Measurements from ENCODE around the gene LDB2.

LDB2 gene

DNA sequence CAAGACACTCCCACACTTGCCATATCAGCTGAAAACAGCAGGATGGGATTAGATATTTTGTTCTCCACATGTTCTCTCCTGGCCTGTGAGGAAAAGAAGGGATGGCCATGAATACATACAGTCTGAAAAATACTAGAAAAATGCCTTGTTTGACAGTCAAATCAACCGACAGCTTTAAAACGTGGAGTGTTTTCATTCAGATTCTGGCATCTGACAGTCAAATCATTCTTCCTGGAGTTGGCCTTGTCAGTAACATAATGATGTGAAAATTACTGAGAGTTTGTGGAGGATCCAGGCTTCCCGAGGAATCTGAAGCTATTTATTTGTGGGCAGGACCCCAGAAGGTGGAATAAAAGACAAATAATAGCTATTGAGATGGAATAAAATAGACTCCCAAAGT, 188.2 kb downstream of the LDB2 start:
- no peak overlapping the region for H3K4me3 ChIP-seq
- no peaks in the 10 kb centered on the region for H3K27me3 ChIP-seq
- DNase-seq = no peak
- H3K4me1 ChIP-seq = no peaks in the 10 kb centered on the region
- no peaks in the 10 kb centered on the region for H3K36me3 ChIP-seq
- intact Hi-C loops (cut with DNase I; ENCODE audit: low total_unique reads) = no loop called here
- H3K27ac ChIP-seq = no peak overlapping the region
- TF ChIP-seq, protein P1, sequence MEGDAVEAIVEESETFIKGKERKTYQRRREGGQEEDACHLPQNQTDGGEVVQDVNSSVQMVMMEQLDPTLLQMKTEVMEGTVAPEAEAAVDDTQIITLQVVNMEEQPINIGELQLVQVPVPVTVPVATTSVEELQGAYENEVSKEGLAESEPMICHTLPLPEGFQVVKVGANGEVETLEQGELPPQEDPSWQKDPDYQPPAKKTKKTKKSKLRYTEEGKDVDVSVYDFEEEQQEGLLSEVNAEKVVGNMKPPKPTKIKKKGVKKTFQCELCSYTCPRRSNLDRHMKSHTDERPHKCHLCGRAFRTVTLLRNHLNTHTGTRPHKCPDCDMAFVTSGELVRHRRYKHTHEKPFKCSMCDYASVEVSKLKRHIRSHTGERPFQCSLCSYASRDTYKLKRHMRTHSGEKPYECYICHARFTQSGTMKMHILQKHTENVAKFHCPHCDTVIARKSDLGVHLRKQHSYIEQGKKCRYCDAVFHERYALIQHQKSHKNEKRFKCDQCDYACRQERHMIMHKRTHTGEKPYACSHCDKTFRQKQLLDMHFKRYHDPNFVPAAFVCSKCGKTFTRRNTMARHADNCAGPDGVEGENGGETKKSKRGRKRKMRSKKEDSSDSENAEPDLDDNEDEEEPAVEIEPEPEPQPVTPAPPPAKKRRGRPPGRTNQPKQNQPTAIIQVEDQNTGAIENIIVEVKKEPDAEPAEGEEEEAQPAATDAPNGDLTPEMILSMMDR (IDR thresholded peaks at IDR 0.05) = no peak
- H3K9me3 ChIP-seq = no peaks in the 10 kb centered on the region

DNA sequence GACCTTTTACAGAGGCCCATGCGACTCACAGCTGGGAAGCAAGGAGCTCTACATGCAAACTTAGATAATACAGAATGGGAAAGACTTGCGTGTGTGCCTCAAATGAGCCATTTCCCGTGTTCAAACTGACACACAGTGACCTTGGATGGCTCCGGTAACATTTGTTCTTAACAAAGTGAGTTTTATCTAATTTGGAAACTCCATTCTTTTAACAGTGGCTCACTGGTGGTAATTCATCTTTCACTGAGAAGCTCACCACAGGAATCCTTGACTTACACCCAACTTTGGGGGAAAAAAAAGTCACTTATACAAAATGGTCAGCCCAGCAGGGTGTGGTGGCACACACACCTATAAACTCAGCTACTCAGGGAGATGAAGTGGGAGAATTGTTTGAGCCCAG, 190.6 kb downstream of the LDB2 start:
- no peaks in the 10 kb centered on the region for H3K9me3 ChIP-seq
- H3K27ac ChIP-seq = no peak overlapping the region
- TF ChIP-seq, protein P1 (IDR thresholded peaks at IDR 0.05) = no peak
- no peaks in the 10 kb centered on the region for H3K36me3 ChIP-seq
- H3K27me3 ChIP-seq = no peaks in the 10 kb centered on the region
- no peak overlapping the region for H3K4me3 ChIP-seq
- DNase-seq = no peak
- intact Hi-C loops (cut with DNase I; ENCODE audit: low total_unique reads) = no loop called here
- no peaks in the 10 kb centered on the region for H3K4me1 ChIP-seq

DNA sequence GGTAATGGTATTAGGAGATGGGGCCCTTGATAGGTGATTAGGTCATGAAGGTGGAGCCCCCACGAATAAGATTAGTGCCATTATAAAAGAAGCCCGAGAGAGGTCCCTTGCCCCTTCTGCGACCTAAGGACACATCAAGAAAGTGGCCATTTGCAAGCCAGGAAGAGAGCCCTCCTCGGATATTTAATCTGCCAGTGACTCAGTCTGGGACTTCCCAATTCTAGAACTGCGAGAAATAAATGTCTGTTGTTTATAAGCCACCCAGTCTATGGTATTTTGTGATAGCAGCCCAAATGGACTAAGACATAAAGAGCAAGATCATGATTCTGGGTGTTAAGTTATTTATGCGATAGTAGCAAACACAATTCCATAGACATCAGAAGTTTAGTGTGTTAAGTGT, 192.2 kb downstream of the LDB2 start:
- Histone ChIP-seq H3K9me3 (no peaks in the 10 kb centered on the region), H3K4me1 (no peaks in the 10 kb centered on the region), H3K36me3 (no peaks in the 10 kb centered on the region), H3K27me3 (no peaks in the 10 kb centered on the region), H3K27ac (no peak overlapping the region), H3K4me3 (no peak overlapping the region)
- intact Hi-C loops (cut with DNase I; ENCODE audit: low total_unique reads) = no loop called here
- TF ChIP-seq, protein P1 (IDR thresholded peaks at IDR 0.05) = no peak
- DNase-seq = no peak

DNA sequence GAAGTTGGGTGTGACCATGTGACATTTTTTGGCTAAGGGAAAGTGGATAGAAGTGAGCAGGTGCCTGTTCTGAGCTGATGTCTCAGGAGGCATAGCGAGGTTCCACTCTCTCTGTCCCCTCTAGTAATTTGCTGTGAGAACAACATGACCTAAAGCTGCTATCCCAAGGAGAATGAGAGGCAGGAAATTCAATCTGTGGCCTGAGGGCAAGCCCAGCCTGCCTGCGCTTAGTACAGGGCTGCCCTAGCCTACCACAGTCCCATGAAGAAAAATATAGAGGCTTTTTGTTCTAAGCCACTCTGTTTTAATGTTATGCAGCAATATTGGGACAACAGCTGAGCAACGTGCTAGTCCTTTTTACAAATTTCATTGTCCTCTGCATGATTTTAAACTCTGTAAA, 193.1 kb downstream of the LDB2 start:
- TF ChIP-seq, protein P1 (IDR thresholded peaks at IDR 0.05) = no peak
- intact Hi-C loops (cut with DNase I; ENCODE audit: low total_unique reads) = no loop called here
- H3K27me3 ChIP-seq = no peaks in the 10 kb centered on the region
- no peaks in the 10 kb centered on the region for H3K36me3 ChIP-seq
- no peak overlapping the region for H3K27ac ChIP-seq
- DNase-seq = no peak
- H3K9me3 ChIP-seq = no peaks in the 10 kb centered on the region
- no peaks in the 10 kb centered on the region for H3K4me1 ChIP-seq
- no peak overlapping the region for H3K4me3 ChIP-seq

DNA sequence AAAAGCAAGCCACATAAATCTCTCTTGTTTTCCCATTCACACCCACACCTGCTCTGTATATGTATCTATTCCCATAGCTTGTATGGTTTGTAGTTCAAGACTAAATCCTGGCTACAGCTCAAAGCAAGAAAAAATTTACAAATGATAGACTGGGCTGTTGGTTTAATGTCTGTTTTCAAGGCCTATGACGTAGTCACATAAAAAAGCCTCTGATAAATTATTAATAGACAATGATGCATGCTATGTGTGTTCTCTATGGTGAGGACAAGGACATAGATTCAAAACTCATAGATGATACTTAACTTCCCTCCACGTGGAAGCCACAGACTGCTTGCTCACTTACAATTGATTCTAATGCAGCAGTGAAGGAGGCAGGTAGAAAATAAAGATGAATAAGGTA, 194.0 kb downstream of the LDB2 start:
- Histone ChIP-seq H3K36me3 (no peaks in the 10 kb centered on the region), H3K4me1 (no peaks in the 10 kb centered on the region), H3K27ac (no peak overlapping the region), H3K9me3 (no peaks in the 10 kb centered on the region), H3K27me3 (no peaks in the 10 kb centered on the region), H3K4me3 (no peak overlapping the region)
- TF ChIP-seq, protein P1 (IDR thresholded peaks at IDR 0.05) = no peak
- DNase-seq = no peak
- intact Hi-C loops (cut with DNase I; ENCODE audit: low total_unique reads) = no loop called here

DNA sequence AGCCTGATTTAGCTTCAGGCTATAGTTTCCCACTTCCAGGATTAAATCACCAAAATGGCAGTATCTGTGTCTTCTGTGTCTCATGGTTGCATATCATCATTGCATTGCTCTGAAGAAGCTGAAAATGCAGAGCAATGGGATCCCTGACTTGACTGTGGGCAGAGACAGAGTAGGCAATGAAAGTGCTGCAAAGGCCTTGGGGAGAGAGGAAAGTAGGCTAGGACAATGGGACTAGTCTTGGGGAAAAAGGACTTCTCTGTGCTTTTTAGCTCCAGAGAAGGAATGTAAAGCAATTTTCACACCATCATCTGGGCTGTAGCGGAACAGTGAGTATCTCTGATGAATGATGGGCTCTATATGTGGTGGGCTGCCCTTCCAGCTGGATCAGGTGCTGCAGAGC, 202.5 kb downstream of the LDB2 start:
- H3K4me3 ChIP-seq = no peak overlapping the region
- TF ChIP-seq, protein P1 (IDR thresholded peaks at IDR 0.05) = no peak
- peaks cover 0 to 17% (median 5%) of the 10 kb centered on the region in 4 donors for H3K4me1 ChIP-seq
- H3K9me3 ChIP-seq = no peaks in the 10 kb centered on the region
- H3K36me3 ChIP-seq = no peaks in the 10 kb centered on the region
- intact Hi-C loops (cut with DNase I; ENCODE audit: low total_unique reads) = no loop called here
- no peak overlapping the region for H3K27ac ChIP-seq
- no peaks in the 10 kb centered on the region for H3K27me3 ChIP-seq
- DNase-seq = no peak
